B cell (primary cell): ENCODE data around the gene NUAK2. TPM values are rescaled to one million over a fixed set of nuclear protein-coding genes. Genes with fewer than 3 reads are reported as not detected.
A peak's percentile ranks its signal among the peaks of the same experiment; 100 is the strongest.

ENCODE experiments used
- ATAC-seq: fragments of 200-7000 bp; cut with Tn5 transposase; one replicate; pipeline ENCODE4 v1.10.0; 2021; ENCODE audit warnings: low read depth, mild to moderate bottlenecking, moderate number of reproducible peaks, moderate library complexity
- CTCF ChIA-PET: fragments of 350-600 bp; sonication (Branson Sonifier 250); formaldehyde crosslinking; loops from one replicate; lab custom pipeline; 2021; ENCODE audit warnings: antibody characterized with exemption, inconsistent platforms; lab: Charles Lee
- POLR2A ChIA-PET: fragments of 350-600 bp; sonication (Branson Sonifier 250); formaldehyde crosslinking; loops from one replicate; lab custom pipeline; 2021; ENCODE audit warnings: antibody characterized with exemption; lab: Charles Lee
- DNase-seq: peaks from one replicate; pipeline ENCODE4 v3.0.0; 2013
- H2AFZ ChIP-seq: 2 replicates; pipeline ENCODE4 v1.6.1; 2012; ENCODE audit warnings: mild to moderate bottlenecking, low read depth, low read length; ENCODE audit not compliant: insufficient read depth, poor library complexity, severe bottlenecking
- H3K27ac ChIP-seq, 2 donors: 1 replicate in 1 of 2; 2 replicates in 1 of 2; pipeline ENCODE4 v1.5.1; 2012 to 2013; ENCODE audit warnings: low read length in 2 of 2, mild to moderate bottlenecking in 2 of 2, moderate library complexity in 1 of 2
- H3K27me3 ChIP-seq, 4 experiments: fragments of 200-600 bp in 1 of 4; sonication (generic) in 1 of 4; replicated peaks in 1 of 4; 1 replicate in 2 of 4; 2 replicates in 2 of 4; pipeline versions ENCODE4 v1.6.1 to v1.7.0; 2013 to 2016; ENCODE audit warnings: low read length in 3 of 4, mild to moderate bottlenecking in 2 of 4, mixed read lengths in 1 of 4, moderate library complexity in 1 of 4; ENCODE audit not compliant: insufficient read depth in 4 of 4, control insufficient read depth in 3 of 4; ENCODE audit errors: control extremely low read depth in 1 of 4
- H3K36me3 ChIP-seq, 2 experiments: replicated peaks in 1 of 2; 1 replicate in 1 of 2; 2 replicates in 1 of 2; pipeline versions ENCODE4 v1.6.1 to v1.7.1; 2013; ENCODE audit warnings: low read length in 1 of 2; ENCODE audit not compliant: insufficient read depth in 2 of 2, control insufficient read depth in 1 of 2; ENCODE audit errors: control extremely low read depth in 1 of 2, extremely low read depth in 1 of 2
- H3K4me1 ChIP-seq, 2 donors: fragments of 200-600 bp in 1 of 2; sonication (generic) in 1 of 2; 1 replicate in 1 of 2; 2 replicates in 1 of 2; pipeline versions ENCODE4 v1.5.1 to v1.6.1; 2013 to 2017; ENCODE audit warnings: low read length in 2 of 2; ENCODE audit not compliant: control insufficient read depth in 2 of 2, insufficient read depth in 2 of 2
- H3K4me2 ChIP-seq: replicated peaks from 2 replicates; pipeline ENCODE3; 2012; ENCODE audit warnings: mild to moderate bottlenecking, low read depth, low read length; ENCODE audit not compliant: poor library complexity, severe bottlenecking
- H3K4me3 ChIP-seq, 5 experiments: fragments of 200-600 bp in 1 of 5; sonication (generic) in 1 of 5; 1 replicate in 3 of 5; 2 replicates in 2 of 5; pipeline versions ENCODE4 v1.5.1 to v1.7.0; 2011 to 2016; ENCODE audit warnings: low read length in 4 of 5, mild to moderate bottlenecking in 4 of 5, low read depth in 2 of 5, control low read depth in 1 of 5, moderate library complexity in 1 of 5; ENCODE audit not compliant: insufficient read depth in 1 of 5; ENCODE audit errors: control extremely low read depth in 1 of 5, extremely low read depth in 1 of 5
- H3K79me2 ChIP-seq: fragments of 200-600 bp; sonication (generic); one replicate; pipeline ENCODE4 v1.6.0; 2016; ENCODE audit warnings: low read length; ENCODE audit not compliant: control insufficient read depth, insufficient read depth
- H3K9ac ChIP-seq: fragments of 200-600 bp; sonication (generic); 2 replicates; pipeline ENCODE4 v1.6.1; 2017; ENCODE audit warnings: mild to moderate bottlenecking, low read length, moderate library complexity
- H3K9me3 ChIP-seq, 3 donors: one replicate each; pipeline versions ENCODE4 v1.6.1 to v1.7.1; 2013; ENCODE audit warnings: low read length in 2 of 3; ENCODE audit not compliant: control insufficient read depth in 2 of 3, insufficient read depth in 1 of 3; ENCODE audit errors: control extremely low read depth in 1 of 3
- H4K20me1 ChIP-seq: 2 replicates; pipeline ENCODE4 v1.6.0; 2012; ENCODE audit warnings: mild to moderate bottlenecking, low read length; ENCODE audit not compliant: insufficient read depth, control insufficient read depth, poor library complexity, severe bottlenecking
- H3K27ac Mint-ChIP-seq: one replicate; pipeline ENCODE4 v1.8.0; 2021; ENCODE audit warnings: mixed read lengths
- H3K27me3 Mint-ChIP-seq: one replicate; pipeline ENCODE4 v1.8.0; 2021; ENCODE audit warnings: mixed read lengths
- H3K4me1 Mint-ChIP-seq: one replicate; pipeline ENCODE4 v1.8.0; 2021; ENCODE audit warnings: mixed read lengths
- H3K4me3 Mint-ChIP-seq: one replicate; pipeline ENCODE4 v1.8.0; 2021; ENCODE audit warnings: mixed read lengths
- H3K9me3 Mint-ChIP-seq: one replicate; pipeline ENCODE4 v1.8.0; 2022; ENCODE audit warnings: mixed read lengths; ENCODE audit not compliant: insufficient read depth
- EZH2 ChIP-seq: IDR thresholded peaks from 2 replicates; pipeline ENCODE4 v1.6.1; 2012; ENCODE audit warnings: borderline replicate concordance, low read depth, mild to moderate bottlenecking, moderate library complexity, low read length; ENCODE audit not compliant: insufficient read depth, poor library complexity, severe bottlenecking
- WGBS: methylation state at CpG from one replicate; pipeline ENCODE4 v1.1.5; 2013; ENCODE audit warnings: missing lambda C conversion rate; ENCODE audit not compliant: insufficient coverage; 5-methylcytosine and 5-hydroxymethylcytosine counted together
- intact Hi-C: fragments of 100-400 bp; cut with micrococcal nuclease; formaldehyde crosslinking; loops from one replicate; pipeline ENCODE4 v1.10.0; 2022
- polyA plus RNA-seq: library from polyadenylated mRNA; depleted of rRNA; stranded (reverse); fragments of >200 nt; gene quantifications from 2 replicates; pipeline ENCODE4 v1.2.3, GENCODE V29; 2012
- total RNA-seq, 2 donors: library from RNA; stranded (reverse); fragments of 120-200 nt in 1 of 2; gene quantifications; 1 replicate in 1 of 2; 2 replicates in 1 of 2; pipeline versions ENCODE4 v1.2.3 to v1.2.4, GENCODE V29; 2013 to 2022
- TF ChIP-seq, protein P1 (sequence below): fragments of 200-600 bp; IDR thresholded peaks from one replicate; pipeline ENCODE4 v1.8.0; 2022; ENCODE audit warnings: antibody characterized with exemption, mild to moderate bottlenecking

Gene NUAK2
- total and polyA plus RNA-seq, 2 donors (not counting 1 experiment from before 2014, with no cell fraction given) = 37.9 to 102 TPM

DNA sequence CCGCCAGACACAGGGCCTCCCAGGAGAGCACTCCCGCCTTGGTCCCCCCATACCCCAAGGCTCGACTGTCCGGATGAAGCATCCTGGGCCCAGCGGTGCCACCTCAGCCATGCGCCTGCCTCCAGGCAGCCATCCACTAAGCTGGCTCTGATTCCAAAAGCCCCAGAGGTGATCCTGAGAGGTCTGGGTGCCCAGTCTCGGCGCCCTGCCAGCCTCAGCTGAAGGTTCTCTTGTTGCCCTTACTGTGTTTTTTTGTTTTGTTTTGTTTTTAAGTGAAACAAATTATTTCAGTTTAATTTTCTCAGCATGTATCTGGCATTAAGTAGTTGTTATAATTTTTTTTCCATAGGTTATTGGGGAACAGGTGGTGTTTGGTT lies 44.9 kb downstream of the NUAK2 start:
- Histone ChIP-seq H3K9ac (no peak overlapping the region), H2AFZ (peak overlapping the region; percentile 22), H3K27ac (peak overlapping the region in 1 of 2 donors; percentile 60), H3K9me3 (peaks cover 0 to 6% (median 0%) of the 10 kb centered on the region in 3 donors), H3K4me2 (peak overlapping the region; percentile 79), H3K36me3 (no peaks in the 10 kb centered on the region), H4K20me1 (no peaks in the 10 kb centered on the region), H3K4me1 (peaks cover 78 to 82% of the 10 kb centered on the region in 2 donors), H3K4me3 (no peak overlapping the region), H3K79me2 (peaks cover 49% of the 10 kb centered on the region), H3K27me3 (no peaks in the 10 kb centered on the region)
- H3K27ac Mint-ChIP-seq = peak overlapping the region; percentile 81
- intact Hi-C loops = no loop called here
- no peaks in the 10 kb centered on the region for H3K9me3 Mint-ChIP-seq
- peaks cover 70% of the 10 kb centered on the region for H3K4me1 Mint-ChIP-seq
- WGBS = 88% methylated on average over 4 of the region's 8 CpGs
- no peak for ATAC-seq
- no peak overlapping the region for H3K4me3 Mint-ChIP-seq
- no peak for DNase-seq
- TF ChIP-seq EZH2 = no peak
- ChIA-PET CTCF (interaction anchor here (2.0 to 56.6 kb wide), 7 partner anchors 9 to 248 kb away, joined by 4 to 2421 read pairs (median 162); partner anchors contain the start of gene NUAK2), POLR2A (interaction anchor here (4.0 to 10.5 kb wide), 4 partner anchors 10 to 45 kb away, joined by 40 to 194 read pairs (median 93); partner anchors contain the start of gene NUAK2)
- H3K27me3 Mint-ChIP-seq = no peaks in the 10 kb centered on the region

DNA sequence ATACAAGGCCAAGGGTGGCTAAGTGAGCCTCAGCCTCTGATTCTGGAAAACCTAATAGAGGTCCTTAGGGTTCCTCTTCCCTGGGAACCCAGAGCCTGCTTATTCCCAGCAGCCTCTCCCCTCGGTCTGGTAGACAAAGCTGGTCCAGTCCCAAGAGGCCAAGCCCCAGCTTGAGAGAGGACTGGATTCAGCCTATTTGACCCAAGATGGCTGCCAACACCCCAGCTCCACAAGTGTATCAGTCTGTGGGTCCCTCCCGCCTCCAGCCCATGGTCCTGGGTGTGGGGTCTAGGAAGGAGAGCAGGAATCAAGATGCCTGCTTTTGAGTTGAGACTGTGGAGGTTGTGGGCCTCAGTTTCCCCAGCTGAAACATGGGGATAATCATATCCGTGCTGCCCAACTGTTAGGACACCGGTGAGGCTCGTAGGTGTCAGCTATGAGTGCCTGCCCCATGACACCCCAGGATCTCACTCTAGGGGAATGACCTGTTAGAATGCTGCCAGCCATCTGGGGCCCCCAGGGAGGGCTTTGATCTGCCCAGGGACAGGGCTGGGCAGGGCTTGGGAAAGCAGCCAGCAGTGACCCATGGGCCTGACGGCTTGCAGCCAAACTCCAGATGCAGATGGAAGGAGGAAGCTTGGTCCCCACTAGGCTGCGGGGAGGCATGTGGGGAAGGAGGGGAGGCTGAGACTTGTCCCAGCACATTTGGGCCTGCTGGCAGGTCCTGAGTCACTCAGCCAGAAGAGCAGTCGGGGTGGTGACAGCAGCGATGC lies 45.4 kb downstream of the NUAK2 start:
- Mint-ChIP-seq H3K9me3 (no peaks in the 10 kb centered on the region), H3K27me3 (no peaks in the 10 kb centered on the region), H3K4me3 (peak overlapping the region; percentile 23), H3K27ac (peak overlapping the region; percentile 75), H3K4me1 (peaks cover 69% of the 10 kb centered on the region)
- 91% methylated on average over 7 of the region's 9 CpGs for WGBS
- Histone ChIP-seq H3K9me3 (peaks cover 0 to 6% (median 0%) of the 10 kb centered on the region in 3 donors), H3K79me2 (peaks cover 49% of the 10 kb centered on the region), H3K9ac (no peak overlapping the region), H3K4me2 (peak overlapping the region; percentile 79), H3K4me1 (peaks cover 76 to 79% of the 10 kb centered on the region in 2 donors), H3K27me3 (no peaks in the 10 kb centered on the region), H3K36me3 (no peaks in the 10 kb centered on the region), H3K27ac (peak overlapping the region in 1 of 2 donors; percentile 60), H2AFZ (peak overlapping the region; percentile 22), H4K20me1 (no peaks in the 10 kb centered on the region), H3K4me3 (no peak overlapping the region)
- ChIA-PET CTCF (interaction anchor here (1.2 to 56.6 kb wide), 10 partner anchors 10 to 254 kb away, joined by 3 to 2421 read pairs (median 84); partner anchors contain the start of gene NUAK2), POLR2A (interaction anchor here (1.5 to 10.5 kb wide), 7 partner anchors 11 to 45 kb away, joined by 5 to 194 read pairs (median 40); partner anchors contain the start of gene NUAK2)
- no peak for ATAC-seq
- intact Hi-C loops = loop anchor here (1.0 kb wide), 1 partner anchor 9 kb away; no protein-coding TSS in a partner anchor
- DNase-seq = no peak
- no peak for TF ChIP-seq EZH2
- TF ChIP-seq, protein P1, sequence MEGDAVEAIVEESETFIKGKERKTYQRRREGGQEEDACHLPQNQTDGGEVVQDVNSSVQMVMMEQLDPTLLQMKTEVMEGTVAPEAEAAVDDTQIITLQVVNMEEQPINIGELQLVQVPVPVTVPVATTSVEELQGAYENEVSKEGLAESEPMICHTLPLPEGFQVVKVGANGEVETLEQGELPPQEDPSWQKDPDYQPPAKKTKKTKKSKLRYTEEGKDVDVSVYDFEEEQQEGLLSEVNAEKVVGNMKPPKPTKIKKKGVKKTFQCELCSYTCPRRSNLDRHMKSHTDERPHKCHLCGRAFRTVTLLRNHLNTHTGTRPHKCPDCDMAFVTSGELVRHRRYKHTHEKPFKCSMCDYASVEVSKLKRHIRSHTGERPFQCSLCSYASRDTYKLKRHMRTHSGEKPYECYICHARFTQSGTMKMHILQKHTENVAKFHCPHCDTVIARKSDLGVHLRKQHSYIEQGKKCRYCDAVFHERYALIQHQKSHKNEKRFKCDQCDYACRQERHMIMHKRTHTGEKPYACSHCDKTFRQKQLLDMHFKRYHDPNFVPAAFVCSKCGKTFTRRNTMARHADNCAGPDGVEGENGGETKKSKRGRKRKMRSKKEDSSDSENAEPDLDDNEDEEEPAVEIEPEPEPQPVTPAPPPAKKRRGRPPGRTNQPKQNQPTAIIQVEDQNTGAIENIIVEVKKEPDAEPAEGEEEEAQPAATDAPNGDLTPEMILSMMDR = no peak
